Amygdala (tissue), 56 donors: ENCODE results near the gene SYPL2.

Experiments
- DNase-seq, 56 donors: peaks; one replicate each; lab custom pipeline; 2025; lab: John Stamatoyannopoulos, UW

Gene SYPL2

DNA sequence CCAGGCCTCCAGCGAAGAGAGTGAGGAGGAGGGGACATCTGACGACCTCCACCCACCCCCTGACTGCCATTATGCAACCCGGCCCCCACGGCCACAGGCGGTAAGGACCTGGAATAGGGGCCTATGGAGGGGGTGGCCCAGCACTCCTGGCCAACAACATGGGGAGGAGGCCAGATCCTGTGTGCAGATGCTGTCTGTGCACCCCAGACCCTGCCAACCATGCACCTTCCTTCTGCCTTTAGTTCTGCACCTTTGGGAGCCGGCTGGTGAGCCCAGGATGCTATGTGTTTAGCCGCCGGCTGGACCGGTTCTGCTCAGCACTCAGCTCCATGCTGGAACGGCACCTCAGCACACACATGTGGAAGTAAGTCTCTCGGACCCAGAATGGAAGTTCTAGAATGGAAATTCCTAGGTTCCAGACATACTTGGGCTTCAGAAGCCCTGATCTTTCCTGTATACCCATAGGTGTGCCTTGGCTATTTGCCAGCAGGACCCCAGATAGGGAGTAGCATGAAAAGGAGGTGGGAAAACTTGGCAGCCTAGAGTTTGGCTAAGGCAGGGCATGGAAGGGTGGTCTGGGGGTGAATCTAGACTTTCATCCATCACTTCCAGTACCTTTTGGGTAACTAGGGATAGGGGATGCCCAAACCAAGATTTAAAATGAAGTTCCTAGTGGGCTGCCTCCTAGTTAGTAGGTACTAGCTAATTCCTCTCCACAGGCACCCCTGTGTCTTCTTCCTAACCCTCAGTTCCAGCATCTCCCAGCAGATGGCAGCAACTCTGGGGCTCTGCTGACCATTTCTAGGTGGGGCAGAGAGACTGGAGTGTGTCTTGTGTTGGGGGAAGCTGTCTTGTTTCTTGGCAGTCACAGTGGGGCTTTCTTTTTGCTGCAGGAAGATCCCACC, 23.9 kb downstream of the SYPL2 start:
- DNase-seq = peak in 40 of 56 donors; percentile 19 to 83 (median 50)

DNA sequence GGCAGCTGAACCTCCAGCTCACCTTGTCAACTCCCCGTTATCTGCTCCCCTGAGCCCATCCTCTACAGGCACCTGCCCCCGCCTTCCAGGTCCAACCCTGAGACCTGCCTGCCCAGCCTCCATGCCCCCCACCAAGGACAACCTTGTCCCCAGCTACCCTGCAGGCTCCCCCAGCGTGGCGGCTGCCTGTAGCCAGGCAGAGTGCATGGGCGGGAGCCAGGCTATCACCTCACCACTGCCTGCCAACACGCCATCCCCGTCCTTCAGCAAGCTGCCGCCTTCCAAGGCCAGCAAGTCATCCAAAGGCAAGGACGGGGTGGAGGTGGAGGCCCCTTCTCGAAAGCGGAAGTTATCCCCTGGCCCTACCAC, 24.6 kb downstream of the SYPL2 start:
- DNase-seq = no peak

DNA sequence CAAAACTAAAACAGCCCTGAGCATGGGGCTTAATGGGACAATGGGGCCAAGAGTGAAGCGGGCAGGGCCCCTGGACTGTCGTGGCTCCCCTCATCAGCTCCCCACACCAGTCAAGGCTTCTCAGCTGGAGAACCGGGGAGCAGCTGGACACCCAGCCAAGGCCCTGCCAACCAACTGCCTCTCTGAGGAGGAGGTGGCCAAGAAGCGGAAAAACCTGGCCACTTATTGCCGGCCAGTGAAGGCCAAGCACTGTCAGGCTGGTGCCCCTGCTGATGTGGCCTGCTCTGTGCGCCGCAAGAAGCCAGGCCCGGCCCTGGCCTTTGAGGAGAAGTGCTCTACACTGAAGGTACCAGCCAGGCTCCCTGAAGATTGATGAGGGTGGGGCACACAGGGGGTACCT, 25.0 kb downstream of the SYPL2 start:
- no peak for DNase-seq

DNA sequence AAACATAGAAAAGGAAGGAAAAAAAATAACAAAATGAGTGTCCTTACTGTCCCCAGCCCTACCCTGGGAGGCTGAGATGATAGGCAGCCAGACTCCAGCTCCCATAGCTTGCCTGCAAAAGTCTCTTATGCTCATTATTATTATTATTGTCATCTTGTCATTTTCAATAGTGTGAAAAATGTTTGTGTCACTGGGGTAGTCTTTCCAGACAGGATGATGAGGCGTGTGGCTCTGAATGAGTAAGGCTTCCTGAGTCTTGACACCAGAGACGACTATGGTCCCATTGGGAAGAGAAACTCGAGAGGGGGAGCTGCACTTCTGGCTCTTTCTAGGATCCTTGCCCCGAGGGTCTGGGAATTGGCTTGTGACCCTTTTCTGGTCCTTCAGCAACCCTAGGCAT, 26.4 kb downstream of the SYPL2 start:
- DNase-seq = no peak

DNA sequence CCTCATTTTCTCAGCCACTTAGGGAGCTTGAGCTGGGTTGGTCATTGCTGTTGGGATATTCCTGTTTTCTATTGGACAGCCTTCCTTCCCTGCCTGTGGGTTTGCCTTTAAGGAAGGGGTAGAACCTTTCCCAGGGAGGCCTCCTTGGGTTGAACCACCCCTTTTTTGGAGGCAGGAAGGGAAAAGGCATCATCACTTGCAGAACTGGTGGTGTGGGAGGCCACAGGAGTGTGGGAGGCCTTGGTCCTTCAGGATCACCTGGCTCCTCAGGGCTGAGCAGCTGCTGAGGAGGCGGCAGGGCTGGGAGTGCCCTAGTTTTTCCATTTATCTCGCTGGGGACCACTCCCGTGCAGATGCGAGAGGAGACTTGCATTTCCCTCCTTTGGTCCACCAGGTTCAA, 26.9 kb downstream of the SYPL2 start:
- peak in 1 of 56 donors; percentile 22 for DNase-seq

DNA sequence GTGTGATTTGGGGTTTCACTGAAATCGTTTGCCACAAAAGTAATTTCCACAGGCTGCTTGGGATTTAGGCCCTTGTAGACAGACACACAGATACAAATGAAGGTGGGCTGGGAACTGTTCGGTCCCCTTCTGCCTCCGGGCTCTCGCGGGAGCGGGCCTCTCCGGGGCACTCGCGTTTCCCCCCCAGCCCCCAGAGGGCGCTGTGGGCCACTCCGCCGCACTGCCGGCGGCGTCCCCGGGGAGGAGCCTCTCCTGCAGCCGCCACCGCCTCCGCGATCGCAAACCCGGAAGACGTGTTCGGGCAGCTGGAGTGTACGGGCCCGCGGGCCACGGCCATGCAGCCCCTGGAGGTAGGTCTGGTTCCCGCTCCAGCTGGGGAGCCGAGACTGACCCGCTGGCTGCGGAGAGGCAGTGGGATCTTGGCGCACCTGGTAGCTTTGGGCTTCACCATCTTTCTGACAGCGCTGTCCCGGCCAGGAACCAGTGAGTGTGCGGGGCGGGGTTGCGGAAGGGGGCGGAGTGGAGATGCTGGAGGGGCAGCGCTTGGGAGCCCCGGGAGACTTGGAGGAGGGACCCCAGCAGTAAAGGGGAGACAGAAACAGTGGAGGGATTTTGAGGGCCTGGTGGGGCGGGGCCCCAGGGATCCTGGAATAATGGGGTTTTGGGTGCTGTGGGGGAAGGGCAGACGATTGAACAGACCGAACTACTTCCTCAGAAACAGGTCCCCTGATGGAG, 27.6 kb downstream of the SYPL2 start, which contains the start of gene CYB561D1:
TSS of gene CYB561D1 (plus strand) at position 290 of the 735 bp plus-strand sequence. CDS start at position 336, 46 bp downstream.
- peak in 55 of 56 donors; percentile 31 to 89 (median 77) for DNase-seq

- DNase-seq = no peak
Measured at GRCh38 chr1:109495738-109496137, 29.4 kb downstream of the SYPL2 start.

- DNase-seq = peak in 1 of 56 donors; percentile 42
Measured at GRCh38 chr1:109497449-109498160, 31.3 kb downstream of the SYPL2 start.

DNA sequence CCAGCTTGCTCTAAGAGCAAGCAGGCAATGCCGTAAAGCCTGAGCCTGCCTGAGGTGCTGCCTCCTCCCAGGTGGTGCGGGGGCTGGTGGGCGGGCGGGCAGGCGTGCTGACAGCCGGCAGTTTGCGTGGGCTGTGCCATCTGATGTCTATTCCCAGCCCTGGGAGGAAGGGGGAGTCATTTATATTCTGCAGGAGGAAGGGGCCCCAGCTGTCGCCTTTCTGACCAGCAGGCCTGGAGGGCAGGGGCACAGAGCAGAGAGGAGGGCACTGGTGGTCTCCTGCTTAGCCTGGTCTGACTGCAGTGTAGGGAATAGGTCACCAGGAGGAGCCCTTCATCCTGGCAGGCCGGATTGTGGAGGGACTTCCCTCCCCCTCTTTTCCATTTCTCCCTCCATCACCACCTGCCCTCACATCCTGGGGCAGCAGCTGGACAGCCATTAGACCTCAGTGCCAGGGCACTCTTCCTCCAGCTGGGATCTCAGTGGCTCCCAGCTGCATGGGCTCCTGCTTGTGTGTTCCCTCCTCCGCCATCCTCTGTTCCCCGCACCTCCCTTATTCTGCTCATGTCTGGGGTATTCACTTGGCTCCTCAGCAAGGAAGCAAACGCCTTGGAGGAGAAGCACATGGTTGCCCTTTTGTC, 31.9 kb downstream of the SYPL2 start:
- peak in 15 of 56 donors; percentile 16 to 66 (median 46) for DNase-seq

DNA sequence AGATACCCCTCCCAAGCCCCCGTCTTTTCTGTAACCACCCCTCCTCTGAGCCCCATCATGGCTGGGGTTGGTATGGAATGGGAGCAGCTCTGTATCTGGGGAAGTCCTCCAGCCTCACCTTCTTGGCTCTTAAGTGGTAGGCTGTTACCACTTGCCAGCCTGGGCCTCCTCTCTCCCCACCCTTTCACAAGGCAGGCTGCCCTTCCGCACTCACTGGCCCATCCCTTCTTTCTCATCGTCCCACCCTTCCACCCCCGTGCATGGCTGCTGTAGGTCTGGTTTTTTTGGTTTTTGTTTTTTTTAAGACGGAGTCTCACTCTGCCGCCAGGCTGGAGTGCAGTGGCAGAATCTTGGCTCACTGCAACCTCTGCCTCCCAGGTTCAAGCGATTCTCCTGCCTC, 32.7 kb downstream of the SYPL2 start:
- DNase-seq = no peak

DNA sequence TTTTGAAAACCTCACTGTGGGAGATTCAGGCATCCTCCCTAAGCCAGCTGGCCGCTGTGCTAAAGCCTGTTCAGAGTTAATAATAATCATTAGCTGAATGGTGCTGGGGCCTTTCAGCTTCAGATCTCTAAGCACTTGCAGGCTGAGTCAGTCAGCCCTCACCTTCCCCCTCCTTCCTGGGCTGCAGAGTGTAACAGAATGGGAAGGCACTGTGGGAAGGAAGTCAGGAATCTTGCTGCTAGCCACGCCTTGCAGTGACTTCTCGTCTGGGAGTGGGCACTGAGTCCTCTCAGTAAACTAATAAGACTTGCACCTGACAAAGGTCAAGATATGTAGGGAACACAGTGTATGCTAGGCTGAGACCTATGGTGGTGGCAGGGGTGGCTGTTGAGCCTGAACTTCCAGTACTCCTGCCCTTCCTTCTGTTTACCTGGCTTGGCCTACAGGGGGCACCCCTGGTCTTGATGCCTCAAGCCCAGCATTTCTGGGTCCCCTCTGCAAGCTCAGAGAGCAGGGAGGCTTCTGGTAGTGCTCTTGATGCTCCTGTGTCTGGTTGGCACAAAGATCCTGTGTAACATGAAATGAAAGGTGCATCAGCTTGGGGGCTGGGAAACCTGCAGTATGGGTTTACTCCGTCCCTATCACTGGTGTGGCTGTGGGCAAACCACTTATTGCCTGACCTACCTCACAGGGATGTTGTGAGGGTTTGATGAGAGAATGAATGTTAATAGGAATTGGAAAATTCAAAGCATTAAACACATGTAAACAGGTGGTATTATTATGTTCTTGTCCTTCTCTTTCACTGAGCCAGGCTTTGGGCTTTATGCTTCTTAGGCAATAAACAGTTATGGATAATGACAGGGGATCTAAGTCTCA, 33.6 kb downstream of the SYPL2 start:
- peak in 17 of 56 donors; percentile 21 to 57 (median 40) for DNase-seq

GRCh38 chr1:109500941-109501381, 34.6 kb downstream of the SYPL2 start:
- no peak for DNase-seq

GRCh38 chr1:109501644-109502363, 35.5 kb downstream of the SYPL2 start:
- DNase-seq = no peak

- DNase-seq = no peak
Measured at GRCh38 chr1:109502364-109502851, 36.1 kb downstream of the SYPL2 start.

GRCh38 chr1:109503935-109504334, 37.6 kb downstream of the SYPL2 start:
- DNase-seq = no peak

DNA sequence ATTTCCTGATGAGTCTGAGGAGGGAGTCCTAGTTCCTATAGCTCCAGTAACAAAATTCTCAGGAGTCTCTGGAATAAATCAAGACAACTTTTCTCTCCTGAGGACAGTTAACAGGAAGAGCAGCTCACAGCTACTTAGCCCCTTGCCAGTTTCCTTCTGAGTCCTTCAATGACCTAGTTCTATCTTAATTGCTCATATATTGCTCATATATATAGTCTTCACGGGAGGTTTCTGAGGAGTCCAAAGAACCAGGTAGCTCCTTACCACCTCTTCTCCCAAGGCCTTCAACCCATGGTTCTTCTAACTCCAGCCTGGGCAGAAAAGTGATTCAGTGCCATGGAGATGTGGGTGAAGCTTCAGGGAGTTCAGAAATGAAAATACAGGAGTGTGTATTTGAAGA, 38.6 kb downstream of the SYPL2 start:
- no peak for DNase-seq

DNA sequence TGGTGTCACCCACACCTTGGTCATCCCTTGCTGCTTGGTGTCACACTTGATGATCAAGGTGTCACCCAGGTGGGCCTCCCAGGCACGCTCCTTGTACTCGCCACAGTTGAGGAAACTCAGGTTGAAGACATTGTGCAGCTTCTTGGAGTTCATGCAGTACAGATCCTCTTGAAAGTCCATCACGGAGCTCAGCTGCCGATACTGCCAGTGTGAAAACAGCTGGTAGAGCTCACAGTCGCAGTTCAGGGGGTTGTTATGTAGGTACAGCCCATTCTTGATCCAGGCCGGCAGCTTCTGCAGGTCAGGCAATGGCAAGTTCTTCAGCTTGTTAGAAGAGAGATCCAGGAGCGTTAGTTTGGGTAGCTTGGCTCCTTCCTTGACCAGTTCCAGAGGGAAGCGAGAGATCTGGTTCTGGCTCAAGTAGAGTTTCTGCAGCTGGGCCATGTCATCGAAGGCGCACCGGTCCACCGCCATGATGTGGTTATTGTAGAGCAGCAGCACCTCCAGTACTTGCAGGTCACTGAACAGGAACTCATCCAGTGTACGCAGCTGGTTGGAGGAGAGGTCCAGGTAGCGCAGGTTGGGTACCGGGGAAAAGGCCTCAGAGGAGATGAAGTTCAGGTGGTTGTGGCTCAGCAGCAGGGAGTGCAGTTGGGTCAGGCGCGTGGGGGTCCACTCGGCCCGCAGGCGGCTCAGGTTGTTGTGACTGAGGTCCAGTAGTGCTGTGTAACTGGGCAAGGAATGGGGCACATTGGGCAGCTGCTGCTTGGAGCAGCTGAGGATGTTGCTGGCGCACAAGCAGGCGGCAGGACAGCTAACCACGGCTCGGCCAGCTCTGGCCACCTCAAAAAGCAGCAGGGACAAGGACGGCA, 41.9 kb downstream of the SYPL2 start:
- DNase-seq = no peak

DNA sequence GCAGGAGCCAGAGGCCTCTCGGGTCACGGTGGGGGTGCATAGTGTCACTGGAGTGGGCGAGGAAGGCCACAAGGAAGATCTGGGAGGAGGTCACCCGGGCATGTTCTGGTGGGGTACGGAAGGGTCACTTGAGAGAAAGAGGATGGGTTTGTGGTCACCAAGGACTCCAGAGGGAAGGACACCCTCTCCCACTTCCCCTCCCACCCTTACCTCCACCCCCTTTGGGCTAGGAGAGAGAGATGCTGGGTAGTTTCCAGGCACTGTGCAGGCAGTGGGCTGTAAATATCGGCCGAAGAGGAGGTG, 42.5 kb downstream of the SYPL2 start:
- DNase-seq = no peak
